GM20000 (cell line): ENCODE measurements around the gene BMP6.

Experiments used
- DNase-seq: peaks from one replicate; pipeline ENCODE4 v3.0.0; 2012; ENCODE audit warnings: low spot score
- CTCF ChIP-seq: IDR thresholded peaks from 2 replicates; pipeline ENCODE4 v1.5.1; 2012; ENCODE audit warnings: mild to moderate bottlenecking, control low read depth; ENCODE audit errors: extremely low read depth, missing control alignments

BMP6 gene

GRCh38 chr6:7900621-7901020, 174.7 kb downstream of the BMP6 start:
- TF ChIP-seq CTCF, result no peak
- no peak for DNase-seq

- no peak for TF ChIP-seq CTCF
- no peak for DNase-seq
These were observed 175.2 kb downstream of the BMP6 start for GRCh38 chr6:7901056-7901455.

- no peak for DNase-seq
- TF ChIP-seq CTCF, result no peak
These were observed 175.9 kb downstream of the BMP6 start for GRCh38 chr6:7901780-7902179.

GRCh38 chr6:7902221-7902620, 176.3 kb downstream of the BMP6 start:
- no peak for DNase-seq
- TF ChIP-seq CTCF, result no peak

- no peak for TF ChIP-seq CTCF
- no peak for DNase-seq
These were observed 177.0 kb downstream of the BMP6 start for GRCh38 chr6:7902867-7903266.

- no peak for DNase-seq
- no peak for TF ChIP-seq CTCF
These were observed 177.8 kb downstream of the BMP6 start for GRCh38 chr6:7903673-7904072.

- DNase-seq, result no peak
- TF ChIP-seq CTCF, result no peak
These were observed 178.9 kb downstream of the BMP6 start for GRCh38 chr6:7904654-7905319.
